ENCODE data around the gene ZNF280A.

DNA sequence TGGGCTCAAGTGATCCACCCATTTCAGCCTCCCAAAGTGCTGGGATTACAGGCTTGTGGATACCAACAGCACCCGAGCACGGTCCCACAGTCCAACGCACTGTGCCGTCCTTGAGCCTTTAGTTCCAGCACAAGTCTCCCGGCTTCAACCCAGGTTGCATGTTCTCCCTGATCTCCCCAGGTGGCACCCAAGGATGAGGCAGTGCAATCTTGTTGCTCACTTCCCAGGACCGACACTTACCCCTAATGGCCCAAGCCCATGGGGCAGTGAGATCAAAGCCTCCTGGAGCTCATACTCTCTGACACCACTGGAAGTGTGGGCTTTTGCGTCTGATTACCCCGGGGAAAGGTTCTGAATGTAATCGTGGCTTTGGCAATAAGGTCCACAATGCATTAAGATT, 35.5 kb upstream of the ZNF280A start:
- TF ChIP-seq ZNF121 (CRISPR knock-in tag; IDR thresholded peaks at IDR 0.05) (no peak), CREB1 (CRISPR knock-in tag; IDR thresholded peaks at IDR 0.05) (no peak), JUN (CRISPR knock-in tag; IDR thresholded peaks at IDR 0.05) (no peak), SP1 (CRISPR knock-in tag; conservative IDR thresholded peaks at IDR 0.05) (no peak)
- TF ChIP-seq, protein P1, sequence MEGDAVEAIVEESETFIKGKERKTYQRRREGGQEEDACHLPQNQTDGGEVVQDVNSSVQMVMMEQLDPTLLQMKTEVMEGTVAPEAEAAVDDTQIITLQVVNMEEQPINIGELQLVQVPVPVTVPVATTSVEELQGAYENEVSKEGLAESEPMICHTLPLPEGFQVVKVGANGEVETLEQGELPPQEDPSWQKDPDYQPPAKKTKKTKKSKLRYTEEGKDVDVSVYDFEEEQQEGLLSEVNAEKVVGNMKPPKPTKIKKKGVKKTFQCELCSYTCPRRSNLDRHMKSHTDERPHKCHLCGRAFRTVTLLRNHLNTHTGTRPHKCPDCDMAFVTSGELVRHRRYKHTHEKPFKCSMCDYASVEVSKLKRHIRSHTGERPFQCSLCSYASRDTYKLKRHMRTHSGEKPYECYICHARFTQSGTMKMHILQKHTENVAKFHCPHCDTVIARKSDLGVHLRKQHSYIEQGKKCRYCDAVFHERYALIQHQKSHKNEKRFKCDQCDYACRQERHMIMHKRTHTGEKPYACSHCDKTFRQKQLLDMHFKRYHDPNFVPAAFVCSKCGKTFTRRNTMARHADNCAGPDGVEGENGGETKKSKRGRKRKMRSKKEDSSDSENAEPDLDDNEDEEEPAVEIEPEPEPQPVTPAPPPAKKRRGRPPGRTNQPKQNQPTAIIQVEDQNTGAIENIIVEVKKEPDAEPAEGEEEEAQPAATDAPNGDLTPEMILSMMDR (IDR thresholded peaks at IDR 0.05), result no peak
- TF ChIP-seq, protein P2, sequence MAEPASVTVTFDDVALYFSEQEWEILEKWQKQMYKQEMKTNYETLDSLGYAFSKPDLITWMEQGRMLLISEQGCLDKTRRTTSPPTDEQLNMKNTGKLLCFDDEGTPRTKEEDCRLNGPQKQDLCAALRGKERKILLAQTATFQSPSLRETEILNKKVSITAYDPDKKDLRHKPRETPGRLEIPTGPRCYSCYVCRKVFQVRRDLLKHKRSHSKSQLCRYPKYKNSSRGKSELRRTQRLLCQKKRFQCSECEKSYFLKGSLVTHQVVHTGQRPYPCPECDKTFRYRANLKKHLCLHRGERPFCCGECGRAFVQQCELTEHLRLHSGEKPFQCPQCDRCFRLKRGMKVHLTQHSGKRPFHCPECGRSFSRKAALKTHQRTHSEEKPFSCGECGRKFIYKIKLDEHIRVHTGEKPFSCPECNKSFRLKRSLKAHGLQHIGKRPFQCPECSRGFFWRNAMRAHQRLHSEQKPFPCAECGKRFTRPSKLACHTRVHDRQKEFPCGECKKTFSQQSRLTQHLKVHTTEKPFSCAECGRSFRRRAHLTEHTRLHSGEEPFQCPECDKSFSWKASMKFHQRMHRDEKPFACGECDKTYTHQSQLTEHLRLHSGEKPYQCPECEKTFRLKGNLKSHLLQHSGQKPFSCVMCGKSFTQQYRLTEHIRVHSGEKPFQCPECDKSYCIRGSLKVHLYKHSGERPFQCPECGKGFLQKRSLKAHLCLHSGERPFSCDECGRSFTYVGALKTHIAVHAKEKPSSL (CRISPR knock-in tag; conservative IDR thresholded peaks at IDR 0.05), result no peak
